Measurements from ENCODE around the gene UBE2I. TPM values are rescaled to one million over a fixed set of nuclear protein-coding genes. Genes with fewer than 3 reads are reported as not detected.

UBE2I gene
- total RNA-seq, 1 donor from 2014 or later: 105 TPM

- H3K4me1 Mint-ChIP-seq (ENCODE audit: low read depth): peaks cover 29% of the 10 kb centered on the region
- no peak for DNase-seq (ENCODE audit: low spot score)
- H3K27me3 Mint-ChIP-seq (ENCODE audit: low read depth): no peaks in the 10 kb centered on the region
- H3K36me3 Mint-ChIP-seq (ENCODE audit: low read depth): peaks cover 2% of the 10 kb centered on the region
- H3K27ac Mint-ChIP-seq (ENCODE audit: unreplicated experiment): no peak overlapping the region
- H3K4me3 Mint-ChIP-seq (ENCODE audit: unreplicated experiment): no peak overlapping the region
- TF ChIP-seq CTCF (IDR thresholded peaks at IDR 0.05): no peak
- H3K9me3 Mint-ChIP-seq (ENCODE audit: low read depth): no peaks in the 10 kb centered on the region
Observed at GRCh38 chr16:1348441-1348840, 39.0 kb downstream of the UBE2I start.

DNA sequence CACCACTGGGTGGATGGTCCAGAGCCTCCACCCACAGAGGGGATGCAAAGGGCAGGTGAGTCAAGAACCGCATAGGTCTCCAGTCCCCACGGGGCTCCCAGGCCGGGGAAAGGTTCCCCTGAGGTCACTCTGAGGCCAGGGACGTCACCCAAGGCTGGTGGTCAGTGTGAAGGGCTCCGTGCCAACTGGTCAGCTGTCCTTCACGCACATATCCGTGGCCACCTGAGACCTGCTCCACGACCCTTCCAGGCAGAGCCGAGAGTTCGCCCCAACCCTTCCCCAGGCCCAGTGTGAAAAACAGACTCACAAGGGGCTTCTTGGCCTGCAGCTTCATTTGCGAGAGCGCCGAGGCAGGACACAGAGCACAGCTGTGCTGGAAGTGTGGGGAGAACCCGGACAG, 39.5 kb downstream of the UBE2I start:
- Mint-ChIP-seq H3K4me3 (ENCODE audit: unreplicated experiment) (no peak overlapping the region), H3K4me1 (ENCODE audit: low read depth) (peaks cover 32% of the 10 kb centered on the region), H3K27me3 (ENCODE audit: low read depth) (no peaks in the 10 kb centered on the region), H3K36me3 (ENCODE audit: low read depth) (peaks cover 2% of the 10 kb centered on the region), H3K9me3 (ENCODE audit: low read depth) (no peaks in the 10 kb centered on the region), H3K27ac (ENCODE audit: unreplicated experiment) (no peak overlapping the region)
- no peak for DNase-seq (ENCODE audit: low spot score)
- no peak for TF ChIP-seq CTCF (IDR thresholded peaks at IDR 0.05)

DNA sequence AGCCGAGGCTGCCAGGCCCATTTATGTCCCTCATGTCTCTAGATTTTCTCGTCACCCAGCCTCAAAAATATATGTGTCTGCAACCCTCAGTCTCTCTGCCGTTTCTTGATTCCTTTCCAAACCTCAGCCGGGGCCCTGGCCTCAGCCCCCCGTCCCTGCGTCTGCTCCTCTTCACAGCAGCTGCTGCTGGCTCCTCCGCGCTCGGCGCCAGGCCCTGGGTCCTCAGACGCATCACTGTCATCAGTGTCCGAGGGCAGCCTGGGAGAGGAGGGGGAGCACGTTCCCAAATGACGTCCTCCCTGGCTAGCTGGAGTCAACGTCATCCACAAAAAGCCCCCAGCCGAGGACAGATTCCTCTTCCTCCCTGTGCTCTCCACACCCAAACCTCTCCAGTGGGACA, 39.9 kb downstream of the UBE2I start:
- peaks cover 2% of the 10 kb centered on the region for H3K36me3 Mint-ChIP-seq (ENCODE audit: low read depth)
- no peaks in the 10 kb centered on the region for H3K27me3 Mint-ChIP-seq (ENCODE audit: low read depth)
- H3K4me1 Mint-ChIP-seq (ENCODE audit: low read depth): peaks cover 33% of the 10 kb centered on the region
- TF ChIP-seq CTCF (IDR thresholded peaks at IDR 0.05): no peak
- H3K9me3 Mint-ChIP-seq (ENCODE audit: low read depth): no peaks in the 10 kb centered on the region
- DNase-seq (ENCODE audit: low spot score): no peak
- no peak overlapping the region for H3K27ac Mint-ChIP-seq (ENCODE audit: unreplicated experiment)
- H3K4me3 Mint-ChIP-seq (ENCODE audit: unreplicated experiment): no peak overlapping the region

DNA sequence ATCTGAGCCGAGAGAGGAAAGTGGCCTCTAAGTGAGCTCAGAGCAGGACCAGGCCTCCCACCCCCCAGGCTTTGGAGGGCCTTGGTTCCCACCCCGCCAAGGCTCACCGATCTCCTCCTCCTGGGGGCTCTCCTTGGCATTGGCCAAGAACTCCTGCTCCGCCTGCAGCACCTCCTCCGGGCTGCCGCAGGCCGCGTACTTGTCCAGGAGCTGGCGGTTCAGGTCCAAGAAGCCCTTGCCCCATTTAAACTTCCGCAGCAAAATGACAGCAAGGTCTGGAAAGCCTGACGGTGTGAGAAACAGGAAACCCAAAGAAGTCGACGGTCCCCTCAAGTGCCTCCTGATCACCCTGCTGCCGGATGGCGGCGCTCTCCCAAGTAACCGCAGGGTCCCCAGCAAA, 40.5 kb downstream of the UBE2I start:
- no peak overlapping the region for H3K27ac Mint-ChIP-seq (ENCODE audit: unreplicated experiment)
- H3K9me3 Mint-ChIP-seq (ENCODE audit: low read depth): no peaks in the 10 kb centered on the region
- TF ChIP-seq CTCF (IDR thresholded peaks at IDR 0.05): no peak
- no peaks in the 10 kb centered on the region for H3K27me3 Mint-ChIP-seq (ENCODE audit: low read depth)
- peak overlapping the region; percentile 73 for H3K4me3 Mint-ChIP-seq (ENCODE audit: unreplicated experiment)
- peaks cover 2% of the 10 kb centered on the region for H3K36me3 Mint-ChIP-seq (ENCODE audit: low read depth)
- H3K4me1 Mint-ChIP-seq (ENCODE audit: low read depth): peaks cover 36% of the 10 kb centered on the region
- DNase-seq (ENCODE audit: low spot score): no peak

DNA sequence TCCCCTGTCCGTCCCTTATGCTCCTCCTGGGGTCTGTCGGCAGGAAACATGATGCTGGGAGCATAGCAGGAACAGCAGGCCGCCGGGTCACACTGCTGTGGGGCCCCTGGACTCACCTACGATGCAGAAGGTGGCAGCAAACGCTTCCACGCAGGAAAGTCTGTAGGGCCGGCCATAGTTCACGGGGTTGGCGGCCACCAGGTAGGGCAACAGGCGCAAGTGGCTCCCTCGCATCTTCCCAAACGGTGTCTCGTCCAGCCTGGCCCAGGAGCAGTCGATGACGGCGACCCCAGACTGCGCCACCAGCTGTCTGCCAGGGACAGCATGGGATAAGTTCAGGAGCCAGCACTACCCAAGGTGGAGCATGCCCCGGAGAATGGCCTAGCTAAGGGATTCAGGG, 41.3 kb downstream of the UBE2I start:
- H3K9me3 Mint-ChIP-seq (ENCODE audit: low read depth): no peaks in the 10 kb centered on the region
- H3K27me3 Mint-ChIP-seq (ENCODE audit: low read depth): no peaks in the 10 kb centered on the region
- H3K27ac Mint-ChIP-seq (ENCODE audit: unreplicated experiment): no peak overlapping the region
- TF ChIP-seq CTCF (IDR thresholded peaks at IDR 0.05): no peak
- no peak for DNase-seq (ENCODE audit: low spot score)
- H3K4me3 Mint-ChIP-seq (ENCODE audit: unreplicated experiment): peak overlapping the region; percentile 73
- H3K36me3 Mint-ChIP-seq (ENCODE audit: low read depth): peaks cover 2% of the 10 kb centered on the region
- peaks cover 40% of the 10 kb centered on the region for H3K4me1 Mint-ChIP-seq (ENCODE audit: low read depth)
